ENCODE measurements around the gene TM9SF4. TPM values are rescaled to one million over a fixed set of nuclear protein-coding genes. Genes with fewer than 3 reads are reported as not detected.

The TM9SF4 gene
- total RNA-seq, 2 donors from 2014 or later = 77.2 to 84.8 TPM

- H3K9me3 ChIP-seq (ENCODE audit: control insufficient read depth, low read length) = no peaks in the 10 kb centered on the region
- H3K9ac ChIP-seq (ENCODE audit: extremely low read depth, low read length, poor library complexity, severe bottlenecking) = no peak overlapping the region
- DNase-seq = no peak
- peaks cover 66% of the 10 kb centered on the region for H3K36me3 ChIP-seq (ENCODE audit: control insufficient read depth, insufficient read depth, low read length)
- no peak overlapping the region for H3K4me3 ChIP-seq (ENCODE audit: low read length)
- no peak overlapping the region for H3K4me3 Mint-ChIP-seq
- no peak overlapping the region for H3K27ac ChIP-seq (ENCODE audit: low read depth, low read length)
- WGBS, 2 experiments (ENCODE audit: insufficient coverage in 1 of 2, insufficient read length in 1 of 2) = 92 to 97% methylated on average over 9 to 13 of the region's 13 CpGs
- H3K9me3 Mint-ChIP-seq = no peaks in the 10 kb centered on the region
- peaks cover 69% of the 10 kb centered on the region for H3K36me3 Mint-ChIP-seq (ENCODE audit: low read depth)
- no peak for TF ChIP-seq CTCF (conservative IDR thresholded peaks at IDR 0.05)
- peaks cover 8% of the 10 kb centered on the region for H3K4me1 Mint-ChIP-seq
- H3K27ac Mint-ChIP-seq = no peak overlapping the region
- no peaks in the 10 kb centered on the region for H3K4me1 ChIP-seq (ENCODE audit: control insufficient read depth, insufficient read depth, low read length)
- H3K27me3 Mint-ChIP-seq (ENCODE audit: insufficient read depth) = no peaks in the 10 kb centered on the region
- H3K27me3 ChIP-seq (ENCODE audit: control insufficient read depth, insufficient read depth, low read length, poor library complexity, severe bottlenecking) = no peaks in the 10 kb centered on the region
These were observed 106.9 kb downstream of the TM9SF4 start for GRCh38 chr20:32216179-32217142.

Other genes with a start within 250 kb of the TM9SF4 start
- 1 to 10 TPM; 3.8 to 7.2 TPM for gene DUSP15, start 239.2 kb upstream of the TM9SF4 start, total RNA-seq
- under 1 TPM; 0.29 to 0.51 TPM for gene TTLL9, start 239.1 kb upstream of the TM9SF4 start, total RNA-seq
- gene PDRG1, start 157.7 kb upstream of the TM9SF4 start, total RNA-seq = 10 to 100 TPM; 20.4 to 24.4 TPM
- gene XKR7, start 141.6 kb upstream of the TM9SF4 start, total RNA-seq = 1 to 10 TPM; 2.7 to 3.1 TPM
- 1 to 10 TPM; 5.2 to 7.8 TPM for gene CCM2L, start 99.3 kb upstream of the TM9SF4 start, total RNA-seq
- gene HCK, start 57.5 kb upstream of the TM9SF4 start, total RNA-seq = under 1 TPM; 0.24 to 0.40 TPM
- gene PLAGL2, start 98.0 kb downstream of the TM9SF4 start, total RNA-seq = 10 to 100 TPM; 25.5 to 34.5 TPM
- gene POFUT1, start 98.2 kb downstream of the TM9SF4 start, total RNA-seq = 10 to 100 TPM; 43.9 to 44.8 TPM
- 10 to 100 TPM; 31.4 to 41.1 TPM for gene KIF3B, start 167.9 kb downstream of the TM9SF4 start, total RNA-seq
- gene ASXL1, start 248.6 kb downstream of the TM9SF4 start, total RNA-seq = 10 to 100 TPM; 88.9 to 98.6 TPM

Data from endodermal cell (in vitro differentiated cells).